ENCODE measurements around the gene CACNA1G. TPM values are rescaled to one million over a fixed set of nuclear protein-coding genes. Genes with fewer than 3 reads are reported as not detected.

The CACNA1G gene
- total RNA-seq, 1 donor from 2014 or later: not detected

GRCh38 chr17:50630524-50631194, 70.1 kb downstream of the CACNA1G start:
- intact Hi-C loops (cut with micrococcal nuclease): loop anchor here (1.0 kb wide), 1 partner anchor 31 kb away; no protein-coding TSS in a partner anchor

- intact Hi-C loops (cut with micrococcal nuclease): no loop called here
Observed at GRCh38 chr17:50631195-50631907, 70.8 kb downstream of the CACNA1G start.

GRCh38 chr17:50631908-50632571, 71.5 kb downstream of the CACNA1G start:
- intact Hi-C loops (cut with micrococcal nuclease): no loop called here

- intact Hi-C loops (cut with micrococcal nuclease): no loop called here
Observed at GRCh38 chr17:50632637-50633036, 72.1 kb downstream of the CACNA1G start.

- intact Hi-C loops (cut with micrococcal nuclease): no loop called here
Observed at GRCh38 chr17:50633683-50634082, 73.2 kb downstream of the CACNA1G start.

GRCh38 chr17:50634224-50634914, 73.9 kb downstream of the CACNA1G start, which contains the start of gene ABCC3:
Gene ABCC3 (plus strand): TSS chr17:50634881. CDS start chr17:50634937, 56 bp downstream.
- intact Hi-C loops (cut with micrococcal nuclease): no loop called here

- intact Hi-C loops (cut with micrococcal nuclease): no loop called here
Observed at GRCh38 chr17:50634915-50635731, 74.6 kb downstream of the CACNA1G start.

GRCh38 chr17:50635732-50635981, 75.1 kb downstream of the CACNA1G start:
- intact Hi-C loops (cut with micrococcal nuclease): no loop called here

GRCh38 chr17:50635982-50636803, 75.7 kb downstream of the CACNA1G start:
- intact Hi-C loops (cut with micrococcal nuclease): no loop called here

- intact Hi-C loops (cut with micrococcal nuclease): no loop called here
Observed at GRCh38 chr17:50636804-50637195, 76.3 kb downstream of the CACNA1G start.

GRCh38 chr17:50637829-50638605, 77.5 kb downstream of the CACNA1G start:
- intact Hi-C loops (cut with micrococcal nuclease): no loop called here

- intact Hi-C loops (cut with micrococcal nuclease): no loop called here
Observed at GRCh38 chr17:50638606-50638965, 78.1 kb downstream of the CACNA1G start.

GRCh38 chr17:50638966-50639713, 78.6 kb downstream of the CACNA1G start:
- intact Hi-C loops (cut with micrococcal nuclease): no loop called here

- intact Hi-C loops (cut with micrococcal nuclease): no loop called here
Observed at GRCh38 chr17:50640686-50641351, 80.3 kb downstream of the CACNA1G start.

- intact Hi-C loops (cut with micrococcal nuclease): no loop called here
Observed at GRCh38 chr17:50641357-50641756, 80.8 kb downstream of the CACNA1G start.

- intact Hi-C loops (cut with micrococcal nuclease): no loop called here
Observed at GRCh38 chr17:50642071-50642721, 81.7 kb downstream of the CACNA1G start.

Data from T-helper 2 cell treated with Interferon-gamma antibody and Interleukin-4, amounts not matched to agents 100 ng/mL and 5 ng/mL, for 36 hours (primary cell).